NT2/D1 (cell line): Measurements from ENCODE around the gene RCCD1.

Experiments used
- SUZ12 ChIP-seq: IDR thresholded peaks from 2 replicates; pipeline ENCODE4 v1.6.1; 2011; ENCODE audit not compliant: insufficient read length, insufficient read depth; ENCODE audit errors: extremely low read depth
- YY1 ChIP-seq: IDR thresholded peaks from 2 replicates; pipeline ENCODE4 v1.6.1; 2011; ENCODE audit not compliant: insufficient read length, insufficient read depth
- ZNF274 ChIP-seq: IDR thresholded peaks from 2 replicates; pipeline ENCODE4 v1.6.1; 2011; ENCODE audit warnings: mild to moderate bottlenecking, low read depth, low read length

DNA sequence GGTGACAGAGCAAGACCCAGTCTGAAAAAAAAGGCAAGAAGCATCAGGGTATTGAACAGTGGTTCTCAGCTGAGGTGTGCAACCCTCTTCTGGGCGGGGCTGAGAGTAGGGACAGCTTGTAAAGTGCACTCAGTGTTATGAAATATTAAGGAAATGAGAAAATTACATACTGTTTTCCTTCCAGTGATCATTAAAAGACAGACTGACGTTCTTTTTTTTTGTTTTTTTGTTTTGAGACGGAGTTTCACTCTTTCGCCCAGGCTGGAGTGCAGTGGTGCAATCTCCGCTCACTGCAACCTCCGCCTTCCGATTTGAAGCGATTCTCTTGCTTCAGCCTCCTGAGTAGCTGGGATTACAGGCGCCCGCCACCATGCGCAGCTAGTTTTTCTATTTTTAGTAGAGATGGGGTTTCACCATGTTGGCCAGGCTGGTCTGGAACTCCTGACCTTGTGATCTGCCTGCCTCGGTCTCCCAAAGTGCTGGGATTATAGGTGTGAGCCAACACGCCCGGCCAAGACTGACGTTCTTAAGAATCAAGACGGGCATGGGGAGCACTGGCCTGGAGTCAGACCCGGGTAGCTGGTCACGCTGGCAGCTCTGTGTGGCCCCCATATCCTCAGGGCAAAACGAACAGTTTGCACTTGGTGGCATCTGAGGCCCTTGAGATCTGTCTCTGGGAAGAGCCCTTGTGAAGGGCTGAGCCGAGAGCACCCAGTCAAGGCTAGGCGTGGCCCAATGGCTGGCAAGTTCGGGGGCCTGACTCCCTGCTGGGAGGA is 40.2 kb upstream of the RCCD1 start:
- TF ChIP-seq SUZ12 (no peak), ZNF274 (no peak), YY1 (no peak)
